Smooth muscle cell (in vitro differentiated cells): ENCODE measurements around the gene CORO6. TPM values are rescaled to one million over a fixed set of nuclear protein-coding genes. Genes with fewer than 3 reads are reported as not detected.

Experiments used
- DNase-seq: peaks from one replicate; lab custom pipeline; 2025; ENCODE audit not compliant: unreplicated experiment; lab: John Stamatoyannopoulos, UW
- H2AFZ ChIP-seq: fragments of 200-600 bp; sonication (generic); 2 replicates; pipeline ENCODE4 v1.6.0; 2016; ENCODE audit warnings: antibody characterized with exemption, low read depth, mild to moderate bottlenecking
- H3F3A ChIP-seq: fragments of 200-600 bp; sonication (generic); 2 replicates; pipeline ENCODE4 v1.6.0; 2017; ENCODE audit warnings: antibody characterized with exemption, low read depth
- H3K27ac ChIP-seq: fragments of 200-600 bp; sonication (generic); 2 replicates; pipeline ENCODE4 v1.5.1; 2016; ENCODE audit warnings: low read depth, mild to moderate bottlenecking
- H3K27me3 ChIP-seq: fragments of 200-600 bp; sonication (generic); 2 replicates; pipeline ENCODE4 v1.6.1; 2016; ENCODE audit warnings: low read depth, mild to moderate bottlenecking
- H3K36me3 ChIP-seq: fragments of 200-600 bp; sonication (generic); 2 replicates; pipeline ENCODE4 v1.5.1; 2016; ENCODE audit warnings: low read depth
- H3K4me1 ChIP-seq: fragments of 200-600 bp; sonication (generic); 2 replicates; pipeline ENCODE4 v1.5.1; 2016; ENCODE audit warnings: low read depth
- H3K4me2 ChIP-seq: fragments of 200-600 bp; sonication (generic); 2 replicates; pipeline ENCODE4 v1.6.0; 2016; ENCODE audit warnings: mild to moderate bottlenecking
- H3K4me3 ChIP-seq: fragments of 200-600 bp; sonication (generic); 2 replicates; pipeline ENCODE4 v1.5.1; 2016; ENCODE audit warnings: mild to moderate bottlenecking
- H3K79me2 ChIP-seq: fragments of 200-600 bp; sonication (generic); 2 replicates; pipeline ENCODE4 v1.6.0; 2016; ENCODE audit warnings: low read depth, mild to moderate bottlenecking
- H3K9ac ChIP-seq: fragments of 200-600 bp; sonication (generic); 2 replicates; pipeline ENCODE4 v1.6.0; 2016; ENCODE audit warnings: low read depth
- H3K9me3 ChIP-seq: fragments of 200-600 bp; sonication (generic); replicated peaks from 2 replicates; pipeline ENCODE4 v1.5.1; 2016; ENCODE audit warnings: low read depth
- H4K20me1 ChIP-seq: fragments of 200-600 bp; sonication (generic); 2 replicates; pipeline ENCODE4 v1.6.0; 2016; ENCODE audit warnings: low read depth
- CTCF ChIP-seq: fragments of 200-600 bp; sonication (generic); IDR thresholded peaks from 2 replicates; pipeline ENCODE4 v1.5.1; 2017; ENCODE audit warnings: borderline replicate concordance, mild to moderate bottlenecking, antibody characterized with exemption; ENCODE audit not compliant: insufficient read depth, poor library complexity, severe bottlenecking
- WGBS: methylation state at CpG from one replicate; pipeline ENCODE4 v1.1.7; 2016; ENCODE audit warnings: low lambda C conversion rate; 5-methylcytosine and 5-hydroxymethylcytosine counted together
- polyA plus RNA-seq: library from polyadenylated mRNA; unstranded; fragments of >200 nt; fragmentation: Nextera tagmentation; extraction: Ambion mirVana; gene quantifications from 2 replicates; pipeline ENCODE4 v1.2.1, GENCODE V29; 2016
- total RNA-seq: library from RNA; depleted of rRNA; stranded (reverse); fragments of >200 nt; gene quantifications from 2 replicates; pipeline ENCODE4 v1.2.3, GENCODE V29; 2014

The CORO6 gene
- total and polyA plus RNA-seq, 2 experiments from 2014 or later, result 2.4 TPM

GRCh38 chr17:29624586-29624985, 1.9 kb upstream of the CORO6 start:
- Histone ChIP-seq H3K9me3 (no peaks in the 10 kb centered on the region), H3K4me2 (no peak overlapping the region), H3K4me3 (no peak overlapping the region), H2AFZ (no peak overlapping the region), H3K36me3 (no peaks in the 10 kb centered on the region), H3K9ac (no peak overlapping the region), H4K20me1 (no peaks in the 10 kb centered on the region), H3K79me2 (no peaks in the 10 kb centered on the region), H3K27me3 (no peaks in the 10 kb centered on the region), H3K4me1 (peaks cover 4% of the 10 kb centered on the region), H3K27ac (no peak overlapping the region), H3F3A (no peaks in the 10 kb centered on the region)
- WGBS, result 75% methylated on average over 4 of the region's 4 CpGs
- DNase-seq, result no peak
- TF ChIP-seq CTCF, result no peak

GRCh38 chr17:29623283-29623647, 553 bp upstream of the CORO6 start:
- no peak overlapping the region for H3K9ac ChIP-seq
- no peaks in the 10 kb centered on the region for H3K36me3 ChIP-seq
- peaks cover 4% of the 10 kb centered on the region for H3K4me1 ChIP-seq
- H3K4me2 ChIP-seq, result peak overlapping the region; percentile 98
- H3K4me3 ChIP-seq, result peak overlapping the region; percentile 75
- H2AFZ ChIP-seq, result no peak overlapping the region
- no peak for DNase-seq
- H3K27ac ChIP-seq, result no peak overlapping the region
- peaks cover 3% of the 10 kb centered on the region for H3K27me3 ChIP-seq
- TF ChIP-seq CTCF, result no peak
- no peaks in the 10 kb centered on the region for H3F3A ChIP-seq
- 23% methylated on average over 4 of the region's 4 CpGs for WGBS
- H4K20me1 ChIP-seq, result no peaks in the 10 kb centered on the region
- H3K9me3 ChIP-seq, result no peaks in the 10 kb centered on the region
- H3K79me2 ChIP-seq, result no peaks in the 10 kb centered on the region

GRCh38 chr17:29621751-29622194, 939 bp downstream of the CORO6 start:
- TF ChIP-seq CTCF, result no peak
- peak overlapping the region; percentile 75 for H3K4me3 ChIP-seq
- no peaks in the 10 kb centered on the region for H3K36me3 ChIP-seq
- H3K4me1 ChIP-seq, result peaks cover 10% of the 10 kb centered on the region
- no peaks in the 10 kb centered on the region for H3K9me3 ChIP-seq
- H3K79me2 ChIP-seq, result no peaks in the 10 kb centered on the region
- H3K27me3 ChIP-seq, result peaks cover 18% of the 10 kb centered on the region
- no peak overlapping the region for H2AFZ ChIP-seq
- H3K27ac ChIP-seq, result no peak overlapping the region
- no peaks in the 10 kb centered on the region for H3F3A ChIP-seq
- H4K20me1 ChIP-seq, result no peaks in the 10 kb centered on the region
- DNase-seq, result no peak
- 73% methylated on average over 8 of the region's 8 CpGs for WGBS
- no peak overlapping the region for H3K9ac ChIP-seq
- H3K4me2 ChIP-seq, result peak overlapping the region; percentile 98

- 96% methylated on average over 12 of the region's 12 CpGs for WGBS
- Histone ChIP-seq H3K79me2 (no peaks in the 10 kb centered on the region), H3K4me2 (no peak overlapping the region), H3K27ac (no peak overlapping the region), H3K4me3 (no peak overlapping the region), H3K9me3 (no peaks in the 10 kb centered on the region), H3K36me3 (no peaks in the 10 kb centered on the region), H2AFZ (no peak overlapping the region), H3F3A (no peaks in the 10 kb centered on the region), H4K20me1 (no peaks in the 10 kb centered on the region), H3K27me3 (peaks cover 26% of the 10 kb centered on the region), H3K9ac (no peak overlapping the region), H3K4me1 (peaks cover 16% of the 10 kb centered on the region)
- DNase-seq, result no peak
- TF ChIP-seq CTCF, result no peak
These were observed 1.8 kb downstream of the CORO6 start for GRCh38 chr17:29620779-29621500.
